Thyroid gland (tissue), 4 donors: ENCODE measurements around the gene PTEN.

ENCODE experiments used
- CTCF ChIP-seq, 6 experiments: fragments of 200-600 bp in 3 of 6; fragments of 450-650 bp in 3 of 6; sonication (generic) in 3 of 6; IDR thresholded peaks; one replicate each; pipeline ENCODE4 v1.5.1; 2016 to 2019; ENCODE audit warnings: antibody characterized with exemption in 6 of 6, mild to moderate bottlenecking in 2 of 6, inconsistent platforms in 1 of 6, moderate library complexity in 1 of 6
- POLR2A ChIP-seq, 2 donors: fragments of 450-650 bp; IDR thresholded peaks; one replicate each; pipeline ENCODE4 v1.6.1; 2017; ENCODE audit warnings: antibody characterized with exemption in 2 of 2, mild to moderate bottlenecking in 2 of 2, moderate library complexity in 1 of 2

DNA sequence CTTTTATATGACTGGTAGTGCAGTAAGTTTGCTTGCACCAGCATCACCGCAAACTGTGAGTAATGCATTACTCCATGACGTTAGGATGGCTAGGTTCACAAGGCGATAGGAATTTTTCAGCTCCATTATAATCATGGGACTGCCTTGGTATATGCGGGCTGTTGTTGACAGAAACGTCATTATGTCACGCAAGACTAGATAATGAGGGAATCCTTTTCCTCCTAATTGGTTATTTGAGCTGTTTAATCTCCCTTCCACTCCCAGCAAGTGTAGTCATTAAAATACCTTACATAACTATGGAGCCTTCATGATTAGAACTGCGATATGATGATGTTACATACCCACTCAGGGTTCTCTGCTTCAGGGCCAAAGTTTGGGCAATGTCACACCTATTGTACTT lies 17.4 kb upstream of the PTEN start:
- no peak for TF ChIP-seq CTCF (IDR thresholded peaks at IDR 0.05)
- no peak for TF ChIP-seq POLR2A (IDR thresholded peaks at IDR 0.05)
